ENCODE measurements around the gene PGAP6.
"Not testable (repeated sequence)": the region's sequence is repeated elsewhere in the genome, so short reads cannot be mapped to it uniquely, and the experiment has no call there.

DNA sequence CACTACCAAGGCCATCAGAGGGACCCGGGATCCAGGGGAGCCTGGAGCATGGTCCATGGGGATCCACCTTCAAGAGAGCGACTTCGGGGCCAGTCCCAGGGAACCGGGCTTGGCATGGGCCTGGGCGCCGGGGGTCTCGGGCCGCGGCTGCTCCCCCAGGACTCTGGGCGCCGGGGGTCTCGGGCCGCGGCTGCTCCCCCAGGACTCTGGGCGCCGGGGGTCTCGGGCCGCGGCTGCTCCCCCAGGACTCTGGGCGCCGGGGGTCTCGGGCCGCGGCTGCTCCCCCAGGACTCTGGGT is 19.1 kb downstream of the PGAP6 start:
- TF ChIP-seq, protein P1, sequence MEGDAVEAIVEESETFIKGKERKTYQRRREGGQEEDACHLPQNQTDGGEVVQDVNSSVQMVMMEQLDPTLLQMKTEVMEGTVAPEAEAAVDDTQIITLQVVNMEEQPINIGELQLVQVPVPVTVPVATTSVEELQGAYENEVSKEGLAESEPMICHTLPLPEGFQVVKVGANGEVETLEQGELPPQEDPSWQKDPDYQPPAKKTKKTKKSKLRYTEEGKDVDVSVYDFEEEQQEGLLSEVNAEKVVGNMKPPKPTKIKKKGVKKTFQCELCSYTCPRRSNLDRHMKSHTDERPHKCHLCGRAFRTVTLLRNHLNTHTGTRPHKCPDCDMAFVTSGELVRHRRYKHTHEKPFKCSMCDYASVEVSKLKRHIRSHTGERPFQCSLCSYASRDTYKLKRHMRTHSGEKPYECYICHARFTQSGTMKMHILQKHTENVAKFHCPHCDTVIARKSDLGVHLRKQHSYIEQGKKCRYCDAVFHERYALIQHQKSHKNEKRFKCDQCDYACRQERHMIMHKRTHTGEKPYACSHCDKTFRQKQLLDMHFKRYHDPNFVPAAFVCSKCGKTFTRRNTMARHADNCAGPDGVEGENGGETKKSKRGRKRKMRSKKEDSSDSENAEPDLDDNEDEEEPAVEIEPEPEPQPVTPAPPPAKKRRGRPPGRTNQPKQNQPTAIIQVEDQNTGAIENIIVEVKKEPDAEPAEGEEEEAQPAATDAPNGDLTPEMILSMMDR (IDR thresholded peaks at IDR 0.05; ENCODE audit: poor library complexity) = not testable (repeated sequence)
- TF ChIP-seq EZH2phosphoT487 (IDR thresholded peaks at IDR 0.05; ENCODE audit: low read depth, severe bottlenecking, unreplicated experiment); EZH2 (IDR thresholded peaks at IDR 0.05; ENCODE audit: borderline replicate concordance): not testable (repeated sequence)

All from hepatocyte (in vitro differentiated cells).